Measurements from ENCODE around the gene PSMD1.
"Not testable (repeated sequence)": the region's sequence is repeated elsewhere in the genome, so short reads cannot be mapped to it uniquely, and the experiment has no call there.

The PSMD1 gene

DNA sequence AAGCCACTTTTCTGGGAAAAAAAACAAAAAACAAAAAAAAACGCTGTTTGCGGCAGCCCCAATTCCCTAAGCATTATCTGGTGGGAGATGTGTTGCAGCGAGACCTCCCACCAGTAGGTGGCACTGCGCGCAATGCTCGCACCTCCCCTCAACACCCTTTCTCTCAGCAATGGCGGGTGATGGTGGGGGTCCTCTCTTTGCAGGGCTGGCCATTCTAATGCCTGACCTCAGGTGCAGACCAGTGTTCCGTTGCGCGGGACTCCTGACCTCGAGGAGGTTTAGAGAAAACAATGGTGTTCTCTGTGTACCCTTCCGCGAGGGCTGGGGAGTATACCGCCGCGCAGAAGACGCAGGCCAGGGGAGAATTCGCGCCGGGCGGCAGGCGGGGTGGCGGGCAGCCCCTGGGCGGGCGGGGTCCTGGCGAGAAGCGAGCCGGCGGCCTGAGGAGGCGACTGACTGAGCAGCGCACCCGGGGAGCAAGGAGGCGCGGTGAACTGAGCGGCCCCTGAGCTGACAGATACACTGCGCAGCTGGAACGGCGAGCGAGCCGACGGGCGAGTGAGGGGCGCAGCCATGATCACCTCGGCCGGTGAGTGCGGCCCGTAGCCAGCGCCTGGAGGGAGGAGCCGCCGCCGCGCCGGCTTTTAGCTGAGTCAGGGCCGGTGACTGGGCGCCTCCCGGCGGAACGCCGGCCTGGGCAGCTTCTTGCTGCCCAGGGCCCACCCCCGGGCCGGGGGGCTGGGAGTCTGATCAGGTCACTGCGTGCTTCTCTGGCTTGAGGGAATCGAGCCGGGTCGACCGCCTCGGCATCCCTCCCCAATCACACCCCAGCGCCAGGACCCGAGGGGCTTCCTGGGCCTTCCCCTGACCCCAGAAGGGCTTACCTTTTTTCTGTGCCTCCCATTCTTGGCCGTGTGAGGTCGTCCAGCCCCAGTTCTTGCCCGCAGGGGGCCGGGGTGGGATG, at the start of gene PSMD1:
Gene PSMD1, plus strand, starts transcription at position 415 of the 964 bp plus-strand sequence. Its CDS starts 159 bp downstream, at position 574.
- peak; percentile 82 to 88 for DNase-seq (ENCODE audit: extremely low read depth in 1 of 2, low read depth in 1 of 2)

DNA sequence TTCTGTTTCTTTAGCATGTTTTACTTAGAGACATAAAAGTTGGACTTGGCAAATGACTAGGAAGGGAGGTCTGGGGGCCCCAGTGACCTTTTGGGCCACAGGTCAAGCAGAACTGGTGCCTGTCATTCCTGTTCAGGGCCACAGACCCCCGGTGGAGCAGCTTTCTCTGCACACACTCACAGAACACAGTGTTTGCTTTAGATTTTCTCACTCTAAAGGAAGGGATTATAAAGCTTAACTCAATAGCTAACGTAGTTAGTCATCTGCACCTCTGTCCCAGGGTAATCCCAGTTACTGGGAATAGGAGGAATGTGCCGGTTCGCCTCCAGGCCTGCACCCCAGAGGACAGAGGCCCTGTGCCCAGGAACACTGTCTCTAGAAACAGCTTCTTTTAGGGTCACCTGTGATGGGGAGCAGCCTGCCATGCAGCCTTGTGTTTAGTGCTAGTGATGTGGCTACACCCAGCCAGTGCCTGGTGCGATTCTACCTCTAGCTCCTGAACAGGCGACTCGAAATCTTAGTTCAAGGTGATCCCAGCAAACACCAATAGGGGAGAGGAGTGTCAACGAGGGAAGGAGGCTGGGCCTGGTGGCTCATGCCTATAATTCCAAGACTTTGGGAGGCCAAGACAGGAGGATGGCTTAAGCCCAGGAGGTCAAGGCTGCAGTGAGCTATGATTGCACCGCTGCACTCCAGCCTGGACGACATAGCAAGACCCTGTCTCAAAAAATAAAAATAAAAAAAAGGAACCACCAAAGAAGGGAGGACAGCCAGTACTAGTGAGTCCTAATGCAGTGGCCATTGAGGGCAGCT, 49.2 kb upstream of the PSMD1 start:
- DNase-seq (ENCODE audit: extremely low read depth in 1 of 2, low read depth in 1 of 2): no peak

DNA sequence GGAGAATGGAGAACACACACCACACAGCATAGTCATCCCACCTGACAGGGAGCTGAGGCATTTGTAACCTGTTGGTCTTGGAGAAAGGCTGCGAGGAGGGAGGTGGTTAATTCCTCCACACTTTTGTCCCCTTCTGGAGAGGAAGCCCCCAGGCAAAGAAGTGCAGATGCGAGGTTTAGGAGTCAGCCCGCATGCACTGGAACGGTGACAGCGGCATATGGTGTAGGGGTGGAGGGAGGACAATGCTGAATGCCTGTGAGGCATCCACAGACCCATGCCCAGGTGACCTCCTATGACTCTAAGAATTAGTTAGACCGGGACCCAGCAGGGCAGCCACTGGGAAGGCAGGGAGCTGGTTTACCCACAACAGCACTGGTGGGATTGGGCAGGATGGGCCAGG, 48.5 kb upstream of the PSMD1 start:
- no peak for DNase-seq (ENCODE audit: extremely low read depth in 1 of 2, low read depth in 1 of 2)

DNA sequence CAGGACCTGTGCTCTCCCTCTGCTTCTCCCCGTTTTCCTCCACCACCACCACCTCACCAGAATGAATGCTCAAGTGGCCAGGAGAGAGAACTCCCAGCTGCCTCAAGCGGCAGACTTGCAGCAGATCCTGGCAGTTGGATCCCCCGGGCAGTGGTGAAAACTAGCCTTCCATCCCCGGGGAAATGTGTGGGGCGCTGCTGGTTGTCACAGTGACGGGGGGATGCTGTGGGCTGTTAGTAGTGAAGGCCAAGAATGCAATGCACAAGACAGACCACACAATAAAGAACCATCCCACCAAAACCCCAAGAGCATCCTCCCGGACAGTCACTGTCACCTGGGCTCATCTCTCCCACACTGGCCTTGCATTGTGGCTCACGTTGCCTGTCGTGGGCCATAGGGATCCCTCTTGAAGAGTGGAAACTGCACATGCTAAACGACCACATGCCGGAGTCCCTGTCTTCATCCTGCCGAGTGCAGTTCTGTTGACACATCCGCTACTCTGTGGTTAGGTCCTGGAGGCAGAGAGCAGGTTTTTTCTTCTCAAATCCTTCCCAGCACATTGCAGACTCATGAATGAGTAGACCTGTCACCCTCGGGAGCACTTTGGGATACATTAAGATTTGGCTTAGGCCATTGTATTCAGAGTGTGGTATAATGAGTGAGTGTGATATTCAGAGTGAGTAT, 47.3 kb upstream of the PSMD1 start:
- DNase-seq (ENCODE audit: extremely low read depth in 1 of 2, low read depth in 1 of 2): no peak

DNA sequence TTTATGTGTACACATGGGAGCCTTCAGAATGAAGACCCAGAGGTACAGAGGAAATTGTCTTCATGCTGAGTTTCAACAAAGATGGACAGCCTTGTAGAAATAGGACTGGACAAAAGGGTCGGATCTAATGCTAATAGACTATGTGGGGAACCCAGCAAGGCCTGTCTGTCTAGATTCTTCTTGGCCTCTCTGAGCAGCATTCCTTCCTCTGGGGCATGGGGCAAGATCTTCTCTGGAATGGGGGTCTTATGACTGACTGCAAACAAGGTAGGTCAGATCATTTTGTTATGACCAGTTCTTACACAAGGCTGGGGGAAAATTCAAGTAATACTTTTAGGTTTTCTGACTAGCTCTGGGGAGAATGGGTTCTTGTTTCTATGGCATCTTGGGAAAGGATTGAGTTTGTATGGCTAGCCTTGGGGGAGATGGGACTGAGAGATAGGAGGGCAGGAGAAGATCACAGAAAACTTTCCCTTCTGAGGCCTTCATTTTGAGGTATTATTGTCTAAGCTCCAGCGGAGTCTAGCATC, 46.4 kb upstream of the PSMD1 start:
- no peak for DNase-seq (ENCODE audit: extremely low read depth in 1 of 2, low read depth in 1 of 2)

DNA sequence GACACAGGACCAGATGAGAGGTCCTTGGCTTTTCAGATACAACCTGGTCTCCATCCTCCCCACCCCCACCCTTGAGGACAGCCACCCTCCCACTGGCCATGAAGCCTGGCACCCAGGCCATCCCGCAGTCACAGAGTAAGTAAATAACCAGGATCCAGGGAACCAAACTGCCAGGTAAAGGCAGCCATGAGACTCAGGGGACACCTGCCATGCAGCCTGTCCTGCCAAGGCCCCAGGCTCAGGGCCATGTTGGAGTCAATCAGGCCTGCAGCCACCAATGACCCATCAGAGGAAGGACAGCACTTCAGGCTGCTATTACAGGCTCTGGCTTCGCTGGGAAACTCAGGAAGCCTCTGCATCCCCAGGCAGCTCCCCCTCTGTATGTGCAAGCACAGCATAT, 45.1 kb upstream of the PSMD1 start:
- DNase-seq (ENCODE audit: extremely low read depth in 1 of 2, low read depth in 1 of 2): no peak

DNA sequence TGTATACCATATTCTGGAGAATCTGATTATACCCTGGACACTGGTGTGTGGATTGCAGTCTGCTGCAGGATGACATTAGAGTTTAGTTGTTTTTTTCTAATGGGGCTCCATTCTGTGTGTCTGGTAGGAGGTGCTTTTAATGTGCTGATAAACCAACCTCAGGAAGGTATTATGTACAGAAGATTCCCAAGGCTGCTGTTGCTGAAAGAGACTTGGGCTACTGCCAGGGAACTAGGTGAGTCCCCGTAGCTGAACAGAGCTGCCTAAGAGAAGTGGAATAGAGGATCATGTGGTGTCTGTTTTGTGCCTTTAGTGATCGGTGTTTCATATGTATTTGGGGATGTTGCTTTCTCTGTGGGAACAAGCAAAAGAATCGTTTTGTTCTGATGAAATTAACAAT, 44.2 kb upstream of the PSMD1 start:
- no peak for DNase-seq (ENCODE audit: extremely low read depth in 1 of 2, low read depth in 1 of 2)

DNA sequence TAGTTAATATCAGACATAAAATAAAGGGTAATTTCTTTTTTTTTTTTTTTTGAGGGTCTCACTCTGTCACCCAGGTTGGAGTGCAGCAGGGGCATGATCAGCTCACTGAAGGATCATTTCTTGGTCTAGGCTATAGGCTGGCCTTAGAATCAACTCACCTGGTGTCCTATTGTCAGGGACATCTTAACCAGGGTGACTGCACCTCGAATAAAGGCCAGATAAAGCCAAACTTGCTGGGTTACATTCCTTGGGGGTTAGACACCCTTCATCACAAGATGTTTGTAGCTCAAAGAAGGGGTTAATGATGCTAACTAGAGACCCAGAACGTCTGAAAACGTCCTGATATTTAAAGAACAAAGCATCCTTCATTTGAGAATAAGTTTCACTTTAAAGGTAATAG, 42.8 kb upstream of the PSMD1 start:
- no peak for DNase-seq (ENCODE audit: extremely low read depth in 1 of 2, low read depth in 1 of 2)

DNA sequence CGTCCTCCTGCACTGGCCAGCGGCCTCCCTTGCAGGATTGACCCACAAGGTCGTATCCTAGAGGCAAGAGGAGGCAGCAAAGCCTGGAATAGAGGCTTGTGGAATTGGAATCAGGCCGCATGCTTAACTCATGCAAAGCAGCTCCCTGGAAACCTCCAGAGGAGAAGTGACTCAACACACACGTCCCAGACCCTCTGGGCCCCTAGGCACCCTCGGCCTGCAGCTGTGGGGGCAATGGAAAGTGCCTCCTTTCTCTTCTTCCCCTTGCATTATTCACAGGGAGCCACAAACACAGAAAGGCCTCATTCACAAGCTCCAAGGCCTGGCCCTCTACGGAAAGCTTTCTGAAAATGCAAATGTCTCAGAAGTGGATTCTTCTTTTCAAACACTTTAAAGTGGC, 41.2 kb upstream of the PSMD1 start:
- DNase-seq (ENCODE audit: extremely low read depth in 1 of 2, low read depth in 1 of 2): no peak

DNA sequence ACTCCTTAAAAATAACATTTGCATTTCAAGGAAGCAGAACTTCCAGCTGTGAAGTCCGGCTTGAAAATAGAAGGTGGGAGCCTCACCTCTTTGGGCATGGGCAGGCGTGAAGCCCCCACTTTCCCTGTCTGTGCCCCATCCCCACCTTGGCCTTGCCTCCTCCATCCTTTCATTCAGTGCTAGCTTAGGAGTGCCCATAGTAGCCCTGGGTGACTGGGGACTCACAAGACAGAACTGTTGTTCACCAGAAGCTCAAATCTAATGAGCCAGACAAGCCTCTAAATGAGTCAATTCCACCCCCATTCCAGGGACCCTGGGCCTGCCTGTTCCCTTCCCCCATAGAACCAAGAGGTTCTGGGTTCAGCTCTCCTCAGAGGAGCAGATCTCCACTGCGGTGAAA, 40.7 kb upstream of the PSMD1 start:
- DNase-seq (ENCODE audit: extremely low read depth in 1 of 2, low read depth in 1 of 2): no peak

DNA sequence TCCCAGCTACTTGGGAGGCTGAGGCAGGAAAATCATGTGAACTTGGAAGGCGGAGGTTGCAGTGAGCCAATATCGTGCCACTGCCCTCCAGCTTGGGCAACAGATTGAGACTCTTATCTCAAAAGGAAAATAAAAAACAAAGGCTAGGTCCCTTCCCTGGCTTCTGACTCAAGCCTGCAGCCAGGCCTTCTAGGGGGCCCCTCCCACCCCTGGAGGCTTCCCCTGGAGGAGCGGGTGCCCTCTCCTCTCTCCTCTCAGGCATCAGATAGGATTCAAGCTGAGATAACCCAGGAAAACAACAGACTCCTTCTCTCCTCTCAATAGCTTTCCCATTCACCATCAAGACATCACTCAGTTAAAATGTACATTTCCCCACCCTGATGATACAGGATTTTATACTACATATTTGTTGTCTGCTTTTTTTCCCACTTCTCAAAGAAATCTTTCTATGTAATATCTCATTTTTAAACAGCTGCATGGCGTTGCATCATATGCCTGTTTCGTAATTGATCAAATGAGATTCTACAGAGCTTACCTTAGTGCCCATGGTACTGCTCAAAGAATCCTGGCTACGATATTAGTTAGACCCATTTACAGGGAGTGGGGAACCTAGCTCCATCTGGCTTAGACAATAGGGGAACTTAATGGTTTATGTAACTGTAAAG, 40.0 kb upstream of the PSMD1 start:
- no peak for DNase-seq (ENCODE audit: extremely low read depth in 1 of 2, low read depth in 1 of 2)

DNA sequence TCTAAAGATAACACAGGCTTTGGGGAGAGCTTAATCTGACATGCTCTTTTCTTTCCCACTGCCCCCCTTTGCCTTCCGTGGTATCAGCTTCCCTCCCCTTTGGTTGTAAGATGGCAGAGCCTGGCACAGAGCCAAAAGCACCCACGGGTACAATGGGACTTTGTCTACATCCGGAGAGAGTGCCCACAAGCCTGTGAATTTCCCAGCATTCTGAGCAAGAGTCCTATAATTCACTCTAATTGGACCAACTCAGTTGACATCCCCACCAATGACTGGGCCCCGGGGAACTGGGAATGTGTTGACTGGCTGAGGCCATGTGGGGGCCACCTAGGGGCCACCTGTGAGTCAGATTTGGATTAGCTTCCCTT, 39.5 kb upstream of the PSMD1 start:
- DNase-seq (ENCODE audit: extremely low read depth in 1 of 2, low read depth in 1 of 2): no peak

DNA sequence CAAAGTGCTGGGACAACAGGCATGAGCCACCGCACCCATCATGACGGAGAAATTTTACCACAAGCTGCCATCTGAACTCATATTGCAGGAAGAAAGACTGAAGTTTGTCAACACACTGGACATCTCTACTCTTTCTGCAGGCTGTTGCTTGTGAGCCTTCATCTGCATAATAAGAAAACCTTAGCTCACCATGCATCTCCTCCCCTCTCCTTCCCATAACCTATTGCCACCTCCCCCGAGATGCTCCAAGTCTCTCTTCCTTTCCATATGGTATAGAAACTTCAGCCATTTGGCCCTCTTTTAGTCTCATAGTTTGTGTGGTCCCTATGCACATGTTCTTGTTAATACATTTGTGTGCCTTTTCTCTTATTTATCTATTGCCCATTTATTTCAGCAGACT, 38.5 kb upstream of the PSMD1 start:
- DNase-seq (ENCODE audit: extremely low read depth in 1 of 2, low read depth in 1 of 2): no peak

DNA sequence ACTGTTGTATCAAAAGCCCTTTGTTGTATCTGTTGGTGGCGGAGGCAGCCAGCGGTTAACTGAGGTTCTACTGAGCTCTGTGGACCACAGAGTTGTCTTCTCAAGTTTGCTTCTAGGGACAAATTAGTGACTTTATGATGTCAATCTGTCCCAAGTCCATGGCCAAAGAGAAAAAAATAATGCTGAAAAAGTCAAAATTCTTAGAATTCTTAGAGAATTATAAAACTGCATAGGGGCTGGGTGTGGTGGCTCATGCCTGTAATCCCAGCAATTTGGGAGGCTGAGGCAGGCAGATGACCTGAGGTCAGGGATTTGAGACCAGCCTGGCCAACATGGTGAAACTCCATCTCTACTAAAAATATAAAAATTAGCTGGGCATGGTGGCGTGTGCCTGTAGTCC, 31.6 kb upstream of the PSMD1 start:
- not testable (repeated sequence) for DNase-seq (ENCODE audit: extremely low read depth in 1 of 2, low read depth in 1 of 2)

DNA sequence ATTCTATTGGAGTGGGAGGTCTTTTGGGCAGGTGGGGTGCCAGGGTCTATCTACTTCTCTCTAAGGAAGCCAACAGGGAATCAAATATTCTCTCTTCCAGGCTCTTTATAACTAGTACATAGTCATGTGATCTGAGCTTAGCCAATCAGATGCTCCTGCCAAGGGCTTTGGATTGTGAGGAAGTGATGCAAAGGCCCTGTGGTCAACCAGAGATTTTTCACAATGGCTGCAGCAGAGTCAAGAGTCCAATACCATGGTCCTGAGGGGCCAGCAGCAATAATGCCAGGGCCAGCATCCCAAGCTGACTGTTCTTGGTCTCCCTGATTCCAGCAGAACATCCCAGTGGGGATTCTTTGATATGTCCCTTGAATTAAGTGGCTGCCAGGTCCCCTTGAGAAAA, 27.8 kb upstream of the PSMD1 start:
- no peak for DNase-seq (ENCODE audit: extremely low read depth in 1 of 2, low read depth in 1 of 2)

DNA sequence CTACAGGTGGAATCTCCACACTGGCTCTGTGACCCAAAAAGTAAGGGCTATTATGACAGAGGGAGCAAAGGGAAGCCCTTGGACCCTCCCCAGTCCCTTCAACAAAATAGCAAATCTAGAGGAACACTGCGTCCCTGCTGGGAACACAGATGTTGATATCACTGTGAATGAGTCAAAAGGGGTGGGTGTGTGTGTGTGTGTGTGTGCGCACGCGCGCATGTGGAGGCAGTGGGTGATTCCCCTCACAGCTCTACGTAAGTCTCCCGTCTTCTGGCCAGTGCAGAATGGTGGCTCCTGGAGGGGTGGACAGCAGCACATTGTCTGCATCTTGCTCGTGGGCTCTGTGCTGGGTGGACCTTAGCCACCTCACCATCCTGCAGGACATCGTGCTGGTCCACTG, 27.1 kb upstream of the PSMD1 start:
- DNase-seq (ENCODE audit: extremely low read depth in 1 of 2, low read depth in 1 of 2): no peak

DNA sequence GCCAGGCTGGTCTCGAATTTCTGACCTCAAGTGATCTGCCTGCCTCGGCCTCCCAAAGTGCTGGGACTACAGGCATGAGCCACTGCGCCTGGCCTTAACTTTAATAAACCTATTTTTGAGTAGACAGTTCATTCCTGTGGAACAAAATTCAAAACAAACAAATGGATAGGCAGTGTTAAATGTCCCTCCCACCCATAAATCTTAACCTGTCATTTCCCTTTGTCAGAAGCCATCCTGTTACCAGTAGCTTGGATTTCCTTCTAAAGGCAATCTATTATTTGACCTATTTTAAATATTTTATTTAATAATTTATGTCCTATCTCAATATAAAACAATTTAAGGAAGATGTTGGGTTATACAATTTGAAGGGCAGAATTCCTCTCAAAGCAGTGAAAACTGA, 25.9 kb upstream of the PSMD1 start:
- no peak for DNase-seq (ENCODE audit: extremely low read depth in 1 of 2, low read depth in 1 of 2)

DNA sequence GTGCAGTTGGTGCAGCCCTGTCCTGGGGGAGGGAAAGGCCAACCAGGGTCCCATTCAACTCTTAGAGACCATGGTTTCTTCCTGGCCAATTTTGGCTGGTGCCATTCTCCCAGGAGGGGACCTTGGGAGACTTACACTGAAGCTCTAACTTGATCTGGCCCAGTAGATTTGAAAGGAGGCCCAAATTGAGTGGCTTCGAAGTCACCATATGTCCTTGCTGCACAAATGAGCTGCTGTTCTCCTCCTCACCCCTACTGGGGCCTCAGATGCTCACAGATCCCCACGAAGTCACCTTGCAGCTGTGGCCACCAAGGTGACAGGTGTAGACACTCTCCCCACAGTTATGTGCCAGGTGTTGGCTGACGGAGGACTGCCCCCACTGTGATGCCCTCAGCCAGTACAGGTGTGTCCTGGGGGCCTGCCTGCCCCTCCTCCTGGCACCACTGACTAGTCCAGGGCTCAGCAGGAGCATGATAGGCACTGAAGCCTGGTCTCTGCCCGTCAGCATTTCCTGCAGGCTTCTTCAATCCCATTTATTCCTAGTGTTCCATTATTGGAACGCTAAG, 24.0 kb upstream of the PSMD1 start:
- DNase-seq (ENCODE audit: extremely low read depth in 1 of 2, low read depth in 1 of 2): no peak

DNA sequence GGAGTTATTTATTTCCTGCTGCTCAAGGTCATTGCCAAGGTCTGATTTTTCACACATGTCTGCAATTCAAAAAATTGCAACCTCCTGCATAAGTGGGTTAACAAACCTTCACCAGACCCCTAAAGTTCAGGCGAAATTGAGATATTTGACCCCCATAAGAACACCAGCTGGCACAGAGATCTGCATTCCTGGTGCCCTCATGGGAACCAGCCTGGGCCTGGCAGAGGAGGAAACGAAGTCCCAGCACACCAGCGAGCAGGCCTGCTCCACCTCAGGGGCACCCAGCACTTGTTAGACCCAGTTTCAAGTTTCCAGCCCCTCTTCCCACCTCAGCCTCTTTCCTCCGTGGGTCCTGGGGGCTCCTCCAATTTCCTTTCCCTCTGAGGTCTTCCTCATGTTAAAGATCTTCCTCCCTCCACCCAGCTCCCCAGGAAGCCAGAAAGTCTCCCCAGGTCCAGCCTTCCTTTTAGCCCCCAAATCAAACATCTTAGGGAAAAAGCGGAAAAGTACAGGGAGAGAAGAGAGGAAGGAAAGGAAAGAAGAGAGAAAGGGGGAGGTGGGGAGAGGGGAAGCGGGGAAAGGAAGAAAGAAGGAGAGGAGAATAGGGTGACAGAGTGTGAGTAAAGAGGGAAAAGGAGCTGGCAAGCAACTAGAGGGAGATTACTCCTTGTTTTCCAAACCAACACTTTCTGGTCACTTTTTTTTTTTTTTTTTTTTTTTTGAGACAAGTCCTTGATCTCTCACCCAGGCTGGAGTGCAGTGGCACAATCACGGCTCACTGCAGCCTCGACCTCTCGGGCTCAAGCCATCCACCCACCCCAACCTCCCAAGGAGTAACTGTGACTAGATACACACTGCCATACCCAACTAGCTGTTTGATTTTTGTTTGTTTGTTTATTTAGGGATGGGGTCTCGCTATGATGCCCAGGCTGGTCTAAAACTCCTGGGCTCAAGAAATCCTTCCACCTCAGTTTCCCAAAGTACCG, 23.2 kb upstream of the PSMD1 start:
- no peak for DNase-seq (ENCODE audit: extremely low read depth in 1 of 2, low read depth in 1 of 2)

All from stimulated activated CD8-positive, alpha-beta memory T cell treated with anti-CD3 and anti-CD28 coated beads, Interleukin-7, amount 100 ng/mL, for 48 hours (primary cell).